Ovary (tissue), 9 donors: Measurements from ENCODE around the gene UHMK1. TPM values are rescaled to one million over a fixed set of nuclear protein-coding genes. Genes with fewer than 3 reads are reported as not detected.
"Not testable (repeated sequence)": the region's sequence is repeated elsewhere in the genome, so short reads cannot be mapped to it uniquely, and the experiment has no call there.

ENCODE experiments used
- DNase-seq, 5 donors: peaks; one replicate each; pipeline ENCODE4 v3.0.0-alpha.2; 2019 to 2020
- H3K27ac ChIP-seq, 2 donors: fragments of 200-600 bp; one replicate each; pipeline versions ENCODE4 v1.5.1 to v1.8.0; 2019 to 2022
- H3K27me3 ChIP-seq: fragments of 200-600 bp; one replicate; pipeline ENCODE4 v1.8.0; 2022
- H3K36me3 ChIP-seq: fragments of 200-600 bp; sonication (generic); one replicate; pipeline ENCODE4 v1.5.1; 2019
- H3K4me1 ChIP-seq: one replicate; pipeline ENCODE4 v1.8.1; 2013; ENCODE audit warnings: mild to moderate bottlenecking, moderate library complexity; ENCODE audit not compliant: insufficient read depth
- H3K4me3 ChIP-seq: fragments of 200-600 bp; sonication (generic); one replicate; pipeline ENCODE4 v1.5.1; 2017
- H3K9me3 ChIP-seq, 2 donors: fragments of 200-600 bp in 1 of 2; sonication (generic) in 1 of 2; one replicate each; pipeline versions ENCODE4 v1.5.1 to v1.8.1; 2013 to 2019; ENCODE audit warnings: mild to moderate bottlenecking in 1 of 2, moderate library complexity in 1 of 2
- EP300 ChIP-seq: sonication (generic); formaldehyde crosslinking; IDR thresholded peaks from one replicate; pipeline ENCODE4 v1.6.1; 2017; ENCODE audit warnings: antibody characterized with exemption
- POLR2A ChIP-seq: fragments of 450-650 bp; IDR thresholded peaks from one replicate; pipeline ENCODE4 v1.6.1; 2017; ENCODE audit warnings: antibody characterized with exemption, mild to moderate bottlenecking, moderate library complexity
- WGBS, 3 donors: extraction: QIAGEN DNeasy Blood & Tissue Kit in 1 of 3; methylation state at CpG; one replicate each; pipeline versions ENCODE4 v1.1.5 to v1.1.7; 2013 to 2017; 5-methylcytosine and 5-hydroxymethylcytosine counted together
- intact Hi-C, 4 donors: fragments of 100-400 bp; cut with DNase I; formaldehyde crosslinking; loops; one replicate each; pipeline versions ENCODE4 v1.11.0 to v1.15.1; 2022 to 2023
- polyA plus RNA-seq, 2 donors: library from polyadenylated mRNA; stranded (reverse); fragments of 200-250 nt in 1 of 2; fragments of 350-450 nt in 1 of 2; fragmentation: Illumina TruSeq in 1 of 2; extraction: RNeasy Lipid Tissue Mini Kit (QIAGEN cat#74804) in 1 of 2; gene quantifications; one replicate each; pipeline ENCODE4 v1.2.3, GENCODE V29; 2013 to 2014
- total RNA-seq, 7 donors: library from RNA; depleted of rRNA in 2 of 7; stranded (reverse); fragments of >200 nt in 2 of 7; fragmentation: NEBNext Ultra II Directional in 3 of 7; extraction: Animal tissue kit (Norgen Biotek cat#: 25700) in 3 of 7; gene quantifications; one replicate each; pipeline versions ENCODE4 v1.1.0 to v1.2.4, GENCODE V29; 2016 to 2023
- TF ChIP-seq, protein P1 (sequence below), 3 donors: fragments of 450-650 bp in 2 of 3; fragments of 200-600 bp in 1 of 3; IDR thresholded peaks; one replicate each; pipeline versions ENCODE4 v1.5.1 to v1.8.0; 2016 to 2022; ENCODE audit warnings: antibody characterized with exemption in 3 of 3, mild to moderate bottlenecking in 1 of 3
- donor health status: DM: no; HTN: no; CAD: no; lungs with moderate emphysema.
- donor health status: DM: no; HTN: no; CAD: no.
- donor health status: Bipolar disorder and iron deficiency.
- donor health status: DM: yes; HTN: yes; CAD: no.
- donor health status: DM: no; HTN: no; CAD: no.
- donor health status: DM: yes; HTN: yes; CAD: no.

UHMK1 gene
- total and polyA plus RNA-seq, 9 donors = 8.2 to 36.8 (median 24.3) TPM

DNA sequence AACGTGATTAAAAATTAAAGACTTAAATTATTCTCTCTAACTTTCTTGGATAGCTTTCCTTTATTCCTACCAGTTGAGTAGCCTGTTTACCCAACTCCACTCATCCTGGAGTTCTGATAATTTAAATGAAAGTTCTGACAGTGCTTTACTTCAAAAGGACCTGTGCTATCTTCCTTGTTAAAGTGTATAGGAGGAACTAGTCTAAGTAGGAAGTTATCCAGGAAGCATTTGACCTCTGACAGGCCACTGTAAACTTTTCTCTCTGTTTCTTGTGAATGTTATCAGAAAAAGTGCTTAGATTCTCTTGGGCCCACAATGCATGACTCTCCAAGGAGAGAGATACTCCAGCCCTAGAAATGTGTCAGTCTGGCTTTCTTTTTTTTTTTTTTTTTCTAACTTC is 73.1 kb downstream of the UHMK1 start:
- intact Hi-C loops = no loop called here
- Histone ChIP-seq H3K4me3 (no peak overlapping the region), H3K27ac (no peak overlapping the region), H3K9me3 (no peaks in the 10 kb centered on the region), H3K36me3 (no peaks in the 10 kb centered on the region), H3K27me3 (no peaks in the 10 kb centered on the region), H3K4me1 (peaks cover 3% of the 10 kb centered on the region)
- no peak for DNase-seq
- 86 to 88% (median 87%) methylated on average over 1 of the region's 1 CpG for WGBS, 3 donors
- TF ChIP-seq POLR2A = no peak

DNA sequence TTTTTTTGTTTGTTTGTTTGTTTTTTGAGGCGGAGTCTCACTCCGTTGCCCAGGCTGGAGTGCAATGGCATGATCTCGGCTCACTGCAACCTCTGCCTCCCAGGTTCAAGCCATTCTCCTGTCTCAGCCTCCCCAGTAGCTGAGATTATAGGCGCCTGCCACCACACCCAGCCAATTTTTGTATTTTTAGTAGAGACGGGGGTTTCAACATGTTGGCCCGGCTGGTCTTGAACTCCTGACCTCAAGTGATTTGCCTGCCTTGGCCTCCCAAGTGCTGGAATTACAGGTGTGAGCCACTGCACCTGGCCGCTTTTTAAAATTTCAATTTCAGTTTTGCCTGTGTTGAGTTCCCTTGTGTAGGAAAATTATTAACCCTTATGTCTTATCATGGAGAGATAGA is 73.5 kb downstream of the UHMK1 start:
- H3K9me3 ChIP-seq, H3K4me1 ChIP-seq, H3K4me3 ChIP-seq, intact Hi-C loops, H3K27ac ChIP-seq, DNase-seq, H3K36me3 ChIP-seq, H3K27me3 ChIP-seq: not testable (repeated sequence)
- 87 to 96% (median 91%) methylated on average over 7 of the region's 7 CpGs for WGBS, 3 donors

- no peak overlapping the region for H3K27ac ChIP-seq
- no peaks in the 10 kb centered on the region for H3K36me3 ChIP-seq
- peaks cover 2% of the 10 kb centered on the region for H3K4me1 ChIP-seq
- DNase-seq = no peak
- H3K9me3 ChIP-seq = no peaks in the 10 kb centered on the region
- no peaks in the 10 kb centered on the region for H3K27me3 ChIP-seq
- no peak overlapping the region for H3K4me3 ChIP-seq
- intact Hi-C loops = no loop called here
- 20 to 41% (median 32%) methylated on average over 1 of the region's 1 CpG for WGBS, 3 donors
- TF ChIP-seq POLR2A (no peak), EP300 (no peak)
- TF ChIP-seq, protein P1, sequence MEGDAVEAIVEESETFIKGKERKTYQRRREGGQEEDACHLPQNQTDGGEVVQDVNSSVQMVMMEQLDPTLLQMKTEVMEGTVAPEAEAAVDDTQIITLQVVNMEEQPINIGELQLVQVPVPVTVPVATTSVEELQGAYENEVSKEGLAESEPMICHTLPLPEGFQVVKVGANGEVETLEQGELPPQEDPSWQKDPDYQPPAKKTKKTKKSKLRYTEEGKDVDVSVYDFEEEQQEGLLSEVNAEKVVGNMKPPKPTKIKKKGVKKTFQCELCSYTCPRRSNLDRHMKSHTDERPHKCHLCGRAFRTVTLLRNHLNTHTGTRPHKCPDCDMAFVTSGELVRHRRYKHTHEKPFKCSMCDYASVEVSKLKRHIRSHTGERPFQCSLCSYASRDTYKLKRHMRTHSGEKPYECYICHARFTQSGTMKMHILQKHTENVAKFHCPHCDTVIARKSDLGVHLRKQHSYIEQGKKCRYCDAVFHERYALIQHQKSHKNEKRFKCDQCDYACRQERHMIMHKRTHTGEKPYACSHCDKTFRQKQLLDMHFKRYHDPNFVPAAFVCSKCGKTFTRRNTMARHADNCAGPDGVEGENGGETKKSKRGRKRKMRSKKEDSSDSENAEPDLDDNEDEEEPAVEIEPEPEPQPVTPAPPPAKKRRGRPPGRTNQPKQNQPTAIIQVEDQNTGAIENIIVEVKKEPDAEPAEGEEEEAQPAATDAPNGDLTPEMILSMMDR (IDR thresholded peaks at IDR 0.05) = no peak
Measured at GRCh38 chr1:162571696-162572095, 74.1 kb downstream of the UHMK1 start.

GRCh38 chr1:162573136-162573535 is 75.5 kb downstream of the UHMK1 start:
- Histone ChIP-seq H3K36me3 (no peaks in the 10 kb centered on the region), H3K4me1 (peaks cover 2% of the 10 kb centered on the region), H3K27ac (no peak overlapping the region), H3K9me3 (no peaks in the 10 kb centered on the region), H3K4me3 (no peak overlapping the region), H3K27me3 (no peaks in the 10 kb centered on the region)
- DNase-seq = no peak
- 90 to 92% (median 91%) methylated on average over 1 of the region's 1 CpG for WGBS, 3 donors
- TF ChIP-seq EP300 (no peak), POLR2A (no peak)
- TF ChIP-seq, protein P1 (IDR thresholded peaks at IDR 0.05) = no peak
- intact Hi-C loops = no loop called here

- H3K9me3 ChIP-seq = no peaks in the 10 kb centered on the region
- H3K27ac ChIP-seq = no peak overlapping the region
- H3K4me3 ChIP-seq = no peak overlapping the region
- no peak for TF ChIP-seq EP300
- TF ChIP-seq POLR2A = no peak
- TF ChIP-seq, protein P1 (IDR thresholded peaks at IDR 0.05) = no peak
- H3K4me1 ChIP-seq = no peaks in the 10 kb centered on the region
- H3K27me3 ChIP-seq = no peaks in the 10 kb centered on the region
- no peaks in the 10 kb centered on the region for H3K36me3 ChIP-seq
- DNase-seq = no peak
- 75 to 87% (median 84%) methylated on average over 4 of the region's 4 CpGs for WGBS, 3 donors
- intact Hi-C loops = no loop called here
Measured at GRCh38 chr1:162578071-162578700, 80.6 kb downstream of the UHMK1 start.
